ENCODE data around the gene FRS2. TPM values are rescaled to one million over a fixed set of nuclear protein-coding genes. Genes with fewer than 3 reads are reported as not detected.

FRS2 gene
- total RNA-seq, 1 donor from 2014 or later = 37.7 TPM

DNA sequence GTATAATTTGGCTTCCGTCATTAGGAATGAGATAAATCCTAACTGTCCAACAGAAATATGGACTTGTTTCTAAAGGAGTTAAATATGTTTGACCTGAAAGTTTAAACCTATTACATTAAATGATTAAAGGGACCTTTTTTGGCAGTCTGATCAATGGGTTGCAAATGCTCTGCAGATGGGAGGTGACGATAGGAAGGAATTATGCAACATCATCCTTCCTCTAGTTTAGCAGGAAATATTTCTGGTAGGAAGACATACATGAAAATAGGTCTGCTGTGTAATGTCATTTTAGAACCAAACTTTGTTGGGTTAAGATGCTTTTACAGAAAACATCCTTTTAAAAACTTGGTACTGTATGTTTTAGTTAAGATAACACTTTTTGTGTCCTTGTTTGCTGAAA is 137.9 kb downstream of the FRS2 start:
- Histone ChIP-seq H3K27ac (no peak overlapping the region), H3K4me3 (no peak overlapping the region), H3K4me1 (no peaks in the 10 kb centered on the region), H3K9me3 (no peaks in the 10 kb centered on the region), H3K36me3 (peaks cover 0 to 5% of the 10 kb centered on the region in 2 donors), H3K27me3 (no peaks in the 10 kb centered on the region)
- intact Hi-C loops (cut with DNase I) = no loop called here
- TF ChIP-seq, protein P1, sequence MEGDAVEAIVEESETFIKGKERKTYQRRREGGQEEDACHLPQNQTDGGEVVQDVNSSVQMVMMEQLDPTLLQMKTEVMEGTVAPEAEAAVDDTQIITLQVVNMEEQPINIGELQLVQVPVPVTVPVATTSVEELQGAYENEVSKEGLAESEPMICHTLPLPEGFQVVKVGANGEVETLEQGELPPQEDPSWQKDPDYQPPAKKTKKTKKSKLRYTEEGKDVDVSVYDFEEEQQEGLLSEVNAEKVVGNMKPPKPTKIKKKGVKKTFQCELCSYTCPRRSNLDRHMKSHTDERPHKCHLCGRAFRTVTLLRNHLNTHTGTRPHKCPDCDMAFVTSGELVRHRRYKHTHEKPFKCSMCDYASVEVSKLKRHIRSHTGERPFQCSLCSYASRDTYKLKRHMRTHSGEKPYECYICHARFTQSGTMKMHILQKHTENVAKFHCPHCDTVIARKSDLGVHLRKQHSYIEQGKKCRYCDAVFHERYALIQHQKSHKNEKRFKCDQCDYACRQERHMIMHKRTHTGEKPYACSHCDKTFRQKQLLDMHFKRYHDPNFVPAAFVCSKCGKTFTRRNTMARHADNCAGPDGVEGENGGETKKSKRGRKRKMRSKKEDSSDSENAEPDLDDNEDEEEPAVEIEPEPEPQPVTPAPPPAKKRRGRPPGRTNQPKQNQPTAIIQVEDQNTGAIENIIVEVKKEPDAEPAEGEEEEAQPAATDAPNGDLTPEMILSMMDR (IDR thresholded peaks at IDR 0.05) = no peak
- no peak for DNase-seq (ENCODE audit: low spot score in 2 of 2)

DNA sequence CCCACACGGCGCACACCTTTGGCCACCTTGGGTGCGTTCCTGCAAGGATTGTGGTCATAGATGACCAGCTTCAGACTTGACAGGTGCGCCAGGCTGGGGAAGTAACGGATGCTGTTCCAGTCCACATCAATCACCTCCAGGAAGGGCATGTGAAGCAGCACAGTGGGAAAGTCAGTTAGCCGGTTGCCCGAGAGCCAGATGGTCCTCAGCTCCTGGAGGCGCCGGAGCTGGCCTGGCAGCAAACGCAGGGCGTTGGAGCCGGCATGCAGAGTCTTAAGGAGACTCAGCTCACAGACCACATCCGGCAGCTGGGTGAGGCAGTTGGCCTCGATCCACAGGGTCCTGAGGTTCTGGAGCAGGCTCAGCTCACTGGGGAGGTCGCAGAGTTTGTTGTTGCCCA is 139.9 kb downstream of the FRS2 start:
- intact Hi-C loops (cut with DNase I) = no loop called here
- H3K4me1 ChIP-seq = no peaks in the 10 kb centered on the region
- TF ChIP-seq, protein P1 (IDR thresholded peaks at IDR 0.05) = no peak
- H3K36me3 ChIP-seq = no peaks in the 10 kb centered on the region
- DNase-seq (ENCODE audit: low spot score in 2 of 2) = no peak
- H3K4me3 ChIP-seq = no peak overlapping the region
- H3K27ac ChIP-seq = no peak overlapping the region
- no peaks in the 10 kb centered on the region for H3K27me3 ChIP-seq
- no peaks in the 10 kb centered on the region for H3K9me3 ChIP-seq

DNA sequence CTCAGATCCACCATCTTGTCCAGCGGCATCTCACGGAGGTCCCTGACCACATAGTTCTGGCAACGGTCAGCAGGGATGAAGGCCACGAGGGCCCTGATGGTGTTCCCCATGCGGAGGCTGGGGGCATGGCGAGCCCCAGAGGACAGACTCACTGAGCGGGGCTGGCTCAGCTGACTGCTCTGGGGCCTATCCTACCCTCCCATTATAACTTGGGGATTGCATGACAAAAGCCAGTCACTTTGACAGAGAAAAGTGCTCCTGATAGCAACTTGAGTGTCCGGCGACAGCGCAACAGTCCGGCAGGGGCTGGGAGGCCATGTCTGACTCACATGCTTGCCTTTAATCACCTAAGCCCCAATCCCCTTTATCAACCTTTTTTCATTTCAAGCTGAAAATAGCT is 140.5 kb downstream of the FRS2 start, which contains the start of gene LRRC10:
TSS of gene LRRC10 (minus strand) at position 179 of the 400 bp plus-strand sequence. CDS start at position 110, 69 bp downstream.
- Histone ChIP-seq H3K27me3 (no peaks in the 10 kb centered on the region), H3K4me1 (no peaks in the 10 kb centered on the region), H3K4me3 (no peak within 1 kb of the TSS), H3K9me3 (no peaks in the 10 kb centered on the region), H3K36me3 (no peaks in the 10 kb centered on the region), H3K27ac (no peak within 1 kb of the TSS)
- no peak for DNase-seq (ENCODE audit: low spot score in 2 of 2)
- TF ChIP-seq, protein P1 (IDR thresholded peaks at IDR 0.05) = no peak
- intact Hi-C loops (cut with DNase I) = no loop called here

DNA sequence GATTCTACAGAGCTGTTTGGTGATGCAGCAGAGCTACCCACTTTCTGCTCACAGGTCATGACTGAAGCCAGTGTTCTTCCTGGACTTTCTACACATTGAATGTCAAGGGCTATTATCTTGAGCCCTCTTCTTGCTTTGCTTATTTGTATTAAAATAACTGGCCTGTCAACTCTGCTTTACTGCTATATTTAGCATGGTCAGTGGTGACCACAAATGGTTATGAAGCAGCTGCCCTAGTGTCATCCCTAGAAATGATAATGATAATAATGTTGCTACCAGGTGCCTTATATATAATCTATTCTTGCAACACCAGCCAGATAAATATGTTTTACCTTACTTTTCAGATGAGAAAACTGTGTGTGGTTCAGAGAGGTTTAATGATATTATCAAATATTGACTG is 143.2 kb downstream of the FRS2 start:
- TF ChIP-seq, protein P1 (IDR thresholded peaks at IDR 0.05) = no peak

DNA sequence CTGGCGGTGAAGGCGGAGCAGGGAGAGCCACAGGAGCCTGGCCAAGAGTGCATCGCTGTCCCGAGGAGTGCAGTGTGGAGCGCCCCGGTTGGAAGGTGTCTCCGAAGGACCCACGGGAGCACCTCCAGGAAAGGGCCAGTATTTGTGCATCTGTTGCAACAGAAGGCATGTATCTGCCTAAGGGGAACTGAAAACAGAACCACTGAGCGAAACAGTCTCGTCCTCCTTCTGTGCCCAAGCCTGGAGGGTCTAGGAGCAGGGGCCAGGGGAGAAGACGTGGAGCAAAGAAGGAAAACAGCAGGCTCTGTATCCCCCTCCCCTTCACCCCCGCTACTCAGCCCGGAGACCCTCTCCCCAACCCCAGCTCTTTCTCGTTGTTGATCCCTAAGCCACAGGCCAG is 145.8 kb downstream of the FRS2 start:
- no peak for DNase-seq (ENCODE audit: low spot score in 2 of 2)
- intact Hi-C loops (cut with DNase I) = no loop called here
- Histone ChIP-seq H3K4me3 (no peak overlapping the region), H3K36me3 (no peaks in the 10 kb centered on the region), H3K9me3 (no peaks in the 10 kb centered on the region), H3K27ac (no peak overlapping the region), H3K27me3 (no peaks in the 10 kb centered on the region), H3K4me1 (no peaks in the 10 kb centered on the region)
- TF ChIP-seq, protein P1 (IDR thresholded peaks at IDR 0.05) = no peak

More for the DNA sequence above, 143.2 kb downstream of the FRS2 start:
- no peaks in the 10 kb centered on the region for H3K9me3 ChIP-seq
- no peaks in the 10 kb centered on the region for H3K27me3 ChIP-seq
- H3K4me1 ChIP-seq = no peaks in the 10 kb centered on the region
- no peaks in the 10 kb centered on the region for H3K36me3 ChIP-seq
- H3K4me3 ChIP-seq = no peak overlapping the region
- DNase-seq (ENCODE audit: low spot score in 2 of 2) = no peak
- H3K27ac ChIP-seq = no peak overlapping the region
- intact Hi-C loops (cut with DNase I) = no loop called here

DNA sequence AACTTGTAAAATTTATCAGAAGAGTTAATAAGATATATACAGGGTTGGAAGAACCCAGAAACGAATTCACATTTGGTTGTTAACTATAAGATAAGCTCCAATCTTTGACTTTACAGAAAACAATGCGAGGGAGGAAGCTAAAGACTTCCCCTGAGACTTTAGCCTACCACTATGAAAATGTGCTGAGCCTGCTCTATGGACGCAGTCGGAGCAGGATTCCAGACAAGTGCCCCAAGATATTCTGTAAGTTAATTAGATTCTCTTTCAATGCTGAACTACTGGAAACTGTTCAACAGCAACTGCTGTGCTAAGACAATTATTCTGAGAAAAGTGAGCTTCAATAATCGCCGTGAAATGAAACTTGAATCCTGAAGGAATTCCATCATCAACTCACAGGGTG is 148.9 kb downstream of the FRS2 start:
- Histone ChIP-seq H3K9me3 (no peaks in the 10 kb centered on the region), H3K4me3 (no peak overlapping the region), H3K36me3 (no peaks in the 10 kb centered on the region), H3K27me3 (no peaks in the 10 kb centered on the region), H3K27ac (no peak overlapping the region), H3K4me1 (no peaks in the 10 kb centered on the region)
- TF ChIP-seq, protein P1 (IDR thresholded peaks at IDR 0.05) = no peak
- DNase-seq (ENCODE audit: low spot score in 2 of 2) = no peak
- intact Hi-C loops (cut with DNase I) = no loop called here

Data from ascending aorta (tissue), 2 donors.